ENCODE results near the gene FAHD2A.
"Not testable (repeated sequence)": the region's sequence is repeated elsewhere in the genome, so short reads cannot be mapped to it uniquely, and the experiment has no call there.

The FAHD2A gene

GRCh38 chr2:95391641-95392310, 10.7 kb upstream of the FAHD2A start:
- no peak for DNase-seq

GRCh38 chr2:95392320-95392719, 10.2 kb upstream of the FAHD2A start:
- no peak for DNase-seq

- DNase-seq: no peak
Observed at GRCh38 chr2:95392730-95393455, 9.6 kb upstream of the FAHD2A start.

- DNase-seq: no peak
Observed at GRCh38 chr2:95393901-95394300, 8.6 kb upstream of the FAHD2A start.

DNA sequence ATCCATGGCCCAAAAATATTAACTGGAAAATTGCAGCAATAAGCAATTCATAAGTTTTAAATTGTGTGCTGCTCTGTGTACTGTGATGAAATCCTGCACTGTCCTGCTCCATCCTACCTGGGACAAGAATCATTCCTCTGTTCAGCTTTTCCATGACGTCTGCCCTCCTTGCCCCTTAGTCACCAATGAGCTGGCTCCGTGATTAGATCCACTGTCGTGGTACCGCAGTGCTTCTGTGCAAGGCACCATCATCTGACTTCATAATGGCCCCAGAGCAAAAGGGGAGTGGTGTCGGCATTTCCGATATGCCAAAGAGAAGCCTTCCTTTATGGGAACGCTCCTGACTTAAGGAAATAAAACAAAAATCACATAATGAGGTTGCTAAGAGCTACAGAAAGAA, 3.4 kb upstream of the FAHD2A start:
- no peak for DNase-seq

GRCh38 chr2:95401480-95401879, 1.0 kb upstream of the FAHD2A start:
- no peak for DNase-seq

DNA sequence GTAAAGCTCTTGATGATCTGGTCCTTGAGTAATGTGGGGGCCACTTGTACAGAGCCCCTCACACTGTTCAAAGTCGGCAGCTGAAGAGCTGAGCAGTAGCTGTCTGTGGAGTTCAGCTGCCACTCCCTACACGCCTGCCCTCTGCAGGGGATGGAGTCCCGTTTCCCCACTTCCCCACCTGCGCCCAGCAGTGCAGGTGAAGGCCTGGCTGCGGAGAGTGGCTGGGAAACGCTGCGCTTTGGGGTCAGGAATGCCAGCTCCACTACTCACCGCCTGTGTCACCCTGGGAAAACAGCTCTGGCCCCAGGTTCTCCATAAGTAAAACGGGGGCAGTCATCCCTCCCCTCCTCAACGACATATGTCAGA, 521 bp upstream of the FAHD2A start:
- not testable (repeated sequence) for DNase-seq

GRCh38 chr2:95403204-95403721, 755 bp downstream of the FAHD2A start:
- peak; percentile 19 for DNase-seq

GRCh38 chr2:95403824-95404223, 1.3 kb downstream of the FAHD2A start:
- DNase-seq: not testable (repeated sequence)

DNA sequence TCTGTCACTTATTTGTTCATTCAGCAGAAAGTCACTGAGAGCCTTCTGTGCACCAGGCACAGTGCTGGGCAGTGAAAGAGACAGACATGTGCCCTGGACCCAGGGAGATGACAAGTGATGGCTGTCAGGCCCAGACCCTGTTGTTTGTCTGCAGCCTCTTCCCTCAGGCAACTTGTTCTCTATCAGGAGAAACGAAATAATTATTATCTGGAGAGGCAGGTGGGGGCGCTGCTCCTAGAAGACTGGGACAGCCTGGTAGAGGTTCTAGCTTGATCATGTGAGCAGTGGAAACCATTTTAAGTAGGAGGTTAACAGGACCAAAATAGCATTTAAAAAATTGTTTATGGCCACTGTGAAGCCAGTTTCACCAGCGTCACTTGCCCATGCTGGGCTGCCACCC, 2.2 kb downstream of the FAHD2A start:
- DNase-seq: not testable (repeated sequence)

DNA sequence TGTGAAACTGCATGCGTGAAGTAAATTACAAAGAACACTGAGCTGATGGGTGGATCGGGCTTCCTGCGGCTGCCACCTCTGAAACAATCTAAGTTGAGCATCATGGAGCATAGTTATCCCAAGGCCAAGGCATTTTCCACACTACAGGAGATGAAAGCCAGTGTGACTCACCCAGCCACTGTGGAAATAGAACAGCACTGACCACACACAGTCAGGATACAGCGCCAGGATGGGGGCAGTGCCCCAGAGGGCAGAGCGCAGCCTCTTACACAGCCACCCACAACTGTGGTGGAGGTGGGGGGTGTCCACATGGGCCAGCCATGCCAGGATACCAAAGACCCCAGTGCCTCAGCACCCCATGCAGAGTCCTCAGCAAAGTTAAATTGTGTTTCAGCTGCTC, 8.7 kb downstream of the FAHD2A start:
- not testable (repeated sequence) for DNase-seq

- not testable (repeated sequence) for DNase-seq
Observed at GRCh38 chr2:95414015-95414594, 11.6 kb downstream of the FAHD2A start.

DNA sequence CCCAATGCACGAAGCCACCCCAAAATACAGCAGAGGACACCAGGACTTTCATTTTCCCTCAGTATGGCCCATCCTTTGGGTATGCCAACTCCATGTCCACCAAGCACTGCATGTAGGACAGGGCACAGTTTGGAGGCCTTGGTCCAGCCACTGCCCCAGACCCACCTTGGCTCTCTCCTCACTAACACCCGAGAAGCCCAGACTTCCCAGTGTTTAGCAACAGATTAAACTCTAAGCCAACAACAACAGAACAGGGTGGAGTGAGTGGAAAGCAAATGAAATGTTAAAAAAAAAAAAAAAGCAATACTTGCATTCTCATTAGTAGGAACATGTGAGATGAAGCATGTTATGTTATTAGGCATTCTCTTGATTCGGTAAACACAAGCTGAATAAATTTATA, 12.6 kb downstream of the FAHD2A start:
- DNase-seq: not testable (repeated sequence)

DNA sequence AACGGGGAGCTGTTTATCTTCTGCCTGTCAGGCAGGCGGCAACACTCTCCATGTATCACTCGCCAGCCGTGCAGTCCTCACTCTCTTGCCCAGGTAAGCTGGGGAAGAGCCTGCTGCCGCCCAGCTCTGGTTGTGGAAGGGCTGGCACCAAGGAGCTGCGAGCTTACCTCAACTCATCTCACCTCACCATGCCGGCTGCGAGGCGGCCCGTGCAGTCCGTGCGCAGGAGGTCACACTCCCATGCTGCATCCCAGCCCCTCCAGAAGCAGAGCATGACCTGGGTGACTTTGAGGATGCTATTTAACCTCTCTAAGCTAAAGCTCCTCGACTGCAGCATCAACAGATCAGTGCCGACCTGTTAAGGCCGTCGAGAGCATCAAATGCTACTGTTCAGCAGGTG, 13.1 kb downstream of the FAHD2A start:
- not testable (repeated sequence) for DNase-seq

GRCh38 chr2:95427196-95427867, 24.8 kb downstream of the FAHD2A start:
- DNase-seq: not testable (repeated sequence)

- DNase-seq: not testable (repeated sequence)
Observed at GRCh38 chr2:95429748-95430467, 27.4 kb downstream of the FAHD2A start.

DNA sequence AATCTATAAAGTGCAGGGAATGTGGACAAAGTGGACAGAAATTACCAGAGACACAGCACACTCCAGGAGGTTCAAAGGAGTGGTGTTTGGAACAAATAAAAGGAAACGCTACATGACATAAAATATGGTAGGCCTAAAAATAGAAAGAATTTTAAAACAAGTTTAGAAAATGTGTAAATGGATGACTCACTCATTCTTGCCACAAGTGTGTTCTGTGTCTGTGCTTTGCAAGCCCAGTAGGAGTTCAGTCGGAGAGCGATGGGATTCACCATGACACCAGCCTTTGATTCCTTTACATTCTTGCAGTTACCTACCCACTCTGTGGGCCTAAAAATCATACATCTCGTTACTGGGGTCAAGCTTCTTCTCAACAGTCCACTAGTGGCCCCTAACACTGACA, 30.9 kb downstream of the FAHD2A start:
- not testable (repeated sequence) for DNase-seq

- not testable (repeated sequence) for DNase-seq
Observed at GRCh38 chr2:95433973-95434372, 31.5 kb downstream of the FAHD2A start.

GRCh38 chr2:95434507-95435076, 32.1 kb downstream of the FAHD2A start:
- not testable (repeated sequence) for DNase-seq

GRCh38 chr2:95435162-95435871, 32.8 kb downstream of the FAHD2A start:
- not testable (repeated sequence) for DNase-seq

GRCh38 chr2:95435872-95436209, 33.3 kb downstream of the FAHD2A start:
- DNase-seq: not testable (repeated sequence)
